Gastroesophageal sphincter (tissue), 4 donors: Measurements from ENCODE around the gene SLC49A3. TPM values are rescaled to one million over a fixed set of nuclear protein-coding genes. Genes with fewer than 3 reads are reported as not detected.

Experiments used
- ATAC-seq: fragments of 150-250 bp; one replicate; pipeline ENCODE4 v1.9.1; 2016; ENCODE audit warnings: mild to moderate bottlenecking, moderate library complexity
- H3K27ac ChIP-seq, 4 donors: fragments of 200-600 bp; sonication (generic) in 3 of 4; 1 replicate in 3 of 4; 2 replicates in 1 of 4; pipeline ENCODE4 v1.5.1; 2016 to 2019
- H3K27me3 ChIP-seq: fragments of 200-600 bp; sonication (generic); one replicate; pipeline ENCODE4 v1.5.1; 2019
- H3K36me3 ChIP-seq, 2 donors: fragments of 200-600 bp; sonication (generic); one replicate each; pipeline ENCODE4 v1.5.1; 2019; ENCODE audit warnings: control low read depth in 1 of 2
- H3K4me1 ChIP-seq, 3 donors: fragments of 200-600 bp; sonication (generic); 1 replicate in 2 of 3; 2 replicates in 1 of 3; pipeline ENCODE4 v1.5.1; 2016 to 2019; ENCODE audit warnings: control low read depth in 2 of 3
- H3K4me3 ChIP-seq, 2 donors: fragments of 200-600 bp; sonication (generic); one replicate each; pipeline ENCODE4 v1.5.1; 2019; ENCODE audit warnings: mild to moderate bottlenecking in 1 of 2, moderate library complexity in 1 of 2
- H3K9me3 ChIP-seq, 3 donors: fragments of 200-600 bp; sonication (generic); one replicate each; pipeline ENCODE4 v1.5.1; 2017 to 2019; ENCODE audit warnings: control low read depth in 2 of 3
- EP300 ChIP-seq: sonication (generic); formaldehyde crosslinking; IDR thresholded peaks from one replicate; pipeline ENCODE4 v1.6.1; 2017; ENCODE audit warnings: antibody characterized with exemption, mild to moderate bottlenecking
- POLR2A ChIP-seq, 2 donors: fragments of 450-650 bp; IDR thresholded peaks; one replicate each; pipeline ENCODE4 v1.6.1; 2017; ENCODE audit warnings: antibody characterized with exemption in 2 of 2, mild to moderate bottlenecking in 2 of 2, moderate library complexity in 1 of 2
- POLR2AphosphoS5 ChIP-seq: sonication (generic); formaldehyde crosslinking; IDR thresholded peaks from one replicate; pipeline ENCODE4 v1.6.1; 2017; ENCODE audit warnings: antibody characterized with exemption
- WGBS, 2 donors: methylation state at CpG; one replicate each; pipeline ENCODE4 v1.1.5; 2018; ENCODE audit warnings: low coverage in 1 of 2; 5-methylcytosine and 5-hydroxymethylcytosine counted together
- total RNA-seq, 4 donors: library from RNA; depleted of rRNA; stranded (reverse); fragments of >200 nt; gene quantifications; one replicate each; pipeline ENCODE4 v1.1.0, GENCODE V29; 2016
- TF ChIP-seq, protein P1 (sequence below), 4 experiments: fragments of 200-600 bp in 2 of 4; fragments of 450-650 bp in 2 of 4; sonication (generic) in 1 of 4; IDR thresholded peaks; one replicate each; pipeline ENCODE4 v1.5.1; 2017 to 2019; ENCODE audit warnings: antibody characterized with exemption in 4 of 4, mild to moderate bottlenecking in 2 of 4, moderate library complexity in 2 of 4

SLC49A3 gene
- total RNA-seq, 4 donors from 2014 or later, result 5.2 to 8.7 (median 7.8) TPM

DNA sequence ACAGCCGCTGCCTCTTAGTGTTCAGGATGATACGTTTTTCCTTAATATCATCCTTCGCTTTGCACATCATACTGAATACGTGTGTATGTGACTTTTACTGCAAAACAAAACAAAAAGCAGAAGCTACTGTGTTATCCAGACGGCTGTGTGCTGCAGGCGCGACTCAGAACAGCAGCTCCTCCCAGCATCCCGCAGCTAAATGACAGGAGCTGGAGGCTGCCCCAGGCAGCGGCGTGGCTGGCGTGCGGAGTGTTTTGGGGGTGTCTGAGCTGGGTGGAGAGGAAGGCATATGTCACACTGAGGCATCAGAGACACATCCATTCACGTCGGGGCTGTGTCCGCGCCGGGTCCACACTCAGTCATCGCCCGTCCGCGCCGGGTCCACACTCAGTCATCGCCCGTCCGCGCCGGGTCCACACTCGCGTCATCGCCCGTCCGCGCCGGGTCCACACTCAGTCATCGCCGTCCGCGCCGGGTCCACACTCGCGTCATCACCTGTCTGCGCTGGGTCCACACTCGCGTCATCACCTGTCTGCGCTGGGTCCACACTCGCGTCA is 33.3 kb upstream of the SLC49A3 start:
- WGBS, 2 donors, result 95 to 97% methylated on average over 14 to 45 of the region's 47 CpGs
- no peak overlapping the region for H3K27ac ChIP-seq
- H3K4me3 ChIP-seq, result no peak overlapping the region
- no peaks in the 10 kb centered on the region for H3K9me3 ChIP-seq
- H3K36me3 ChIP-seq, result peaks cover 0 to 24% of the 10 kb centered on the region in 2 donors
- TF ChIP-seq EP300, result no peak
- no peak for TF ChIP-seq POLR2A (IDR thresholded peaks at IDR 0.05)
- no peak for TF ChIP-seq POLR2AphosphoS5
- TF ChIP-seq, protein P1, sequence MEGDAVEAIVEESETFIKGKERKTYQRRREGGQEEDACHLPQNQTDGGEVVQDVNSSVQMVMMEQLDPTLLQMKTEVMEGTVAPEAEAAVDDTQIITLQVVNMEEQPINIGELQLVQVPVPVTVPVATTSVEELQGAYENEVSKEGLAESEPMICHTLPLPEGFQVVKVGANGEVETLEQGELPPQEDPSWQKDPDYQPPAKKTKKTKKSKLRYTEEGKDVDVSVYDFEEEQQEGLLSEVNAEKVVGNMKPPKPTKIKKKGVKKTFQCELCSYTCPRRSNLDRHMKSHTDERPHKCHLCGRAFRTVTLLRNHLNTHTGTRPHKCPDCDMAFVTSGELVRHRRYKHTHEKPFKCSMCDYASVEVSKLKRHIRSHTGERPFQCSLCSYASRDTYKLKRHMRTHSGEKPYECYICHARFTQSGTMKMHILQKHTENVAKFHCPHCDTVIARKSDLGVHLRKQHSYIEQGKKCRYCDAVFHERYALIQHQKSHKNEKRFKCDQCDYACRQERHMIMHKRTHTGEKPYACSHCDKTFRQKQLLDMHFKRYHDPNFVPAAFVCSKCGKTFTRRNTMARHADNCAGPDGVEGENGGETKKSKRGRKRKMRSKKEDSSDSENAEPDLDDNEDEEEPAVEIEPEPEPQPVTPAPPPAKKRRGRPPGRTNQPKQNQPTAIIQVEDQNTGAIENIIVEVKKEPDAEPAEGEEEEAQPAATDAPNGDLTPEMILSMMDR (IDR thresholded peaks at IDR 0.05), result no peak
- no peaks in the 10 kb centered on the region for H3K27me3 ChIP-seq
- H3K4me1 ChIP-seq, result peaks cover 0 to 56% (median 0%) of the 10 kb centered on the region in 3 donors
- no peak for ATAC-seq

DNA sequence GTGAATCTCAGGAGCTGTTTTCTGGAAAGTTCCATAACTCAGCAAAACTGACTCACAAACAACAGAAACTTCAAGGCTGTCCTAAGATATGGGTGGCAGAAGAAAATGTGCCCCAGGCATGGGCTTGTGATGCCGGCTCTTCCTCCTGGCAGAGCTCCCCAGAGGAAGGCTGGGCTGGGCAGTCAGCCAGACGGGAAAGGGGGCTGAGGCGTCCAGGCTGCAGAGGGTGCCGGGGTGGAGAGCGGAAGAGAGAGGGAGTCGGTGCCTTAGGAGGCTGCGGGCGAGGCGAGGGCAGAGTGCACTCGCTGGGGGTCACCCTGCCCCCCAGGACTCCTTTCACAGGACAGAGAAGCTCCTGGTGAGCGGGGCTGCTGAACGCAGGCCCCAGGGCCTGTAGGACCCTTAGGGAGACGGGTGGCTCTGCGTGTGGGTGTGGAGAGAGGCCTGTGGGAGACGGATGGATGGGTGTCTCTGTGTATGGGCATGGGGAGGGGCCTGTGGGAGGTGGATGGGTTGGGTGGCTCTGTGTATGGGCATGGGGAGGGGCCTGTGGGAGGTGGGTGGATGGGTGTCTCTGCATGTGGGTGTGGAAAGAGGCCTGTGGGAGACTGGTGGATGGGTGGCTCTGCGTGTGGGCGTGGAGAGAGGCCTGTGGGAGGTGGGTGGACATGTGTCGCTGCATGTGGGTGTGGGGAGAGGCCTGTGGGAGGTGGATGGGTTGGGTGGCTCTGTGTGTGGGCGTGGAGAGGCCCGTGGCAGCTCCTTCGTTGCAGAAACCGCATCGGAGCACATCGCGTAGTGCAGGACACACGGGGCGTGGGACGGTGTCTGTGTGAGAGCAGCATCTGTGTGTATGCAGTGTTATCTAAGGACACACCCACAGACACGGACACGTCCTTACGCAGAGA is 32.6 kb upstream of the SLC49A3 start:
- no peaks in the 10 kb centered on the region for H3K9me3 ChIP-seq
- WGBS, 2 donors, result 66 to 78% methylated on average over 5 to 20 of the region's 31 CpGs
- peak; percentile 34 for ATAC-seq
- peaks cover 0 to 24% of the 10 kb centered on the region in 2 donors for H3K36me3 ChIP-seq
- no peak overlapping the region for H3K4me3 ChIP-seq
- peak overlapping the region in 1 of 4 donors; percentile 2 for H3K27ac ChIP-seq
- H3K4me1 ChIP-seq, result peaks cover 0 to 50% (median 0%) of the 10 kb centered on the region in 3 donors
- TF ChIP-seq, protein P1 (IDR thresholded peaks at IDR 0.05), result no peak
- no peak for TF ChIP-seq EP300
- TF ChIP-seq POLR2A (IDR thresholded peaks at IDR 0.05), result no peak
- TF ChIP-seq POLR2AphosphoS5, result no peak
- H3K27me3 ChIP-seq, result no peaks in the 10 kb centered on the region

DNA sequence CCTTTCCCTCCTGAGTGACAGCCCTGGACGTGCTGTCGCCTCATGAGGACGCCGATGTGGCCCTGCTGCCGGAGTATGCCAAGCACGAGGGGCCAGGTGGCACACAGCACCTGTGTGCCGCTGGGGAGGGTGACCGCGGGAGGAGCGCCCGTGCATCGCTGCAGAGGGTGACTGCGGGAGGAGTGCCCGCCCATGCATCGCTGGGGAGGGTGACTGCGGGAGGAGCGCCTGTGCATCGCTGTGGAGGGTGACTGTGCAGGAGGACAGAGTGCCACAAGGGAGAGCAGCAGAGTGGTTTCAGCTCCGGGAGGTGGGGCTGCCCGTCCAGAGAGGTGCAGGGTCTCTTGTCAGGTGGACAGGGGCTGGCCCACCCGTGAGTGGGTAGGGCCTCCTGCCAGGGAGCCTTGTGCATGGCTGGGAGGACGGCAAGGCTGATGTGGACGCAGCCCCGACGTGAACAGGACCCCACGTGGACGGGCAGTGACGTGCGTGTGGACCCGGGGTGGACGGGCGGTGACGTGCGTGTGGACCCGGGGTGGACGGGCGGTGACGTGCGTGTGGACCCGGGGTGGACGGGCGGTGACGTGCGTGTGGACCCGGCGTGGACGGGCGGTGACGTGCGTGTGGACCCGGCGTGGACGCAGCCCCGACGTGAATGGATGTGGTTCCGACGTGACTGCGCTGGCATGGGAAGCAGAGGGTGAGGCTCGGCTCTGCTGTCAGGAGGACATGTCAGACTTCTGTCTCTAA is 31.3 kb upstream of the SLC49A3 start:
- no peak for TF ChIP-seq EP300
- TF ChIP-seq POLR2A (IDR thresholded peaks at IDR 0.05), result no peak
- no peak for ATAC-seq
- Histone ChIP-seq H3K27ac (no peak overlapping the region), H3K9me3 (no peaks in the 10 kb centered on the region), H3K4me1 (peaks cover 0 to 38% (median 0%) of the 10 kb centered on the region in 3 donors), H3K4me3 (no peak overlapping the region), H3K27me3 (no peaks in the 10 kb centered on the region), H3K36me3 (peaks cover 0 to 24% of the 10 kb centered on the region in 2 donors)
- WGBS, 2 donors, result 96% methylated on average over 5 of the region's 59 CpGs; no CpG with 5 or more reads in 1 of the 2 donors

DNA sequence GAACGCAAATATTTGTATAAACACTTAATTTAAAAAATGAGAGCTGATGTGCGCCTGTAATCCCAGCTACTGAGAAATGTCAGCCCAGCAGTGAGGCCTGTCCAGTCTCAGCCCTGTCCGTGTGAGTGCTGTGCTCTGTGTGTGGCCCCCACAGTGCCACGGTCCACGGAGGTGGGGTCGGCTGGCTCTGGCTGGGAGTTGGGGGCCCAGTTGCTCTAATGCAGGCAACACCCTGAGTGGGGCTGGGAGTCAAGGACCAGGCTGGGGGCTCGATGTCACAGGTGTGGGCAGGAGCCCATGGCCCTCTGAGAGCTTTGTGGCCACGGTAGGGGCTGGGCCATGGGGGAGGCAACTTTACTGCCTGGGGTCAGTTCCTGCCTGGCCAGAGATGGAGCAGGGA is 29.5 kb upstream of the SLC49A3 start:
- no peak for ATAC-seq
- no peaks in the 10 kb centered on the region for H3K9me3 ChIP-seq
- TF ChIP-seq EP300, result no peak
- TF ChIP-seq, protein P1 (IDR thresholded peaks at IDR 0.05), result no peak
- TF ChIP-seq POLR2AphosphoS5, result no peak
- TF ChIP-seq POLR2A (IDR thresholded peaks at IDR 0.05), result no peak
- no peak overlapping the region for H3K4me3 ChIP-seq
- H3K27me3 ChIP-seq, result no peaks in the 10 kb centered on the region
- H3K4me1 ChIP-seq, result peaks cover 0 to 37% (median 0%) of the 10 kb centered on the region in 3 donors
- peaks cover 0 to 25% of the 10 kb centered on the region in 2 donors for H3K36me3 ChIP-seq
- WGBS, 2 donors, result 63 to 80% methylated on average over 1 to 6 of the region's 8 CpGs
- no peak overlapping the region for H3K27ac ChIP-seq
